Lower lobe of right lung (tissue), 2 donors: ENCODE results near the gene LRIT2. TPM values are rescaled to one million over a fixed set of nuclear protein-coding genes. Genes with fewer than 3 reads are reported as not detected.

Experiments used
- ATAC-seq, 2 donors: fragments of 200-7000 bp; cut with Tn5 transposase; one replicate each; pipeline ENCODE4 v1.9.1; 2020 to 2022; ENCODE audit warnings: mild to moderate bottlenecking in 2 of 2, moderate library complexity in 2 of 2
- DNase-seq: peaks from one replicate; pipeline ENCODE4 v3.0.0-alpha.2; 2020
- H3K27ac ChIP-seq: fragments of 200-600 bp; one replicate; pipeline ENCODE4 v1.8.0; 2022
- H3K27me3 ChIP-seq: fragments of 200-600 bp; one replicate; pipeline ENCODE4 v1.8.0; 2022; ENCODE audit warnings: low read depth
- H3K36me3 ChIP-seq: fragments of 200-600 bp; one replicate; pipeline ENCODE4 v1.8.0; 2022; ENCODE audit warnings: mild to moderate bottlenecking
- H3K4me1 ChIP-seq: fragments of 200-600 bp; one replicate; pipeline ENCODE4 v1.8.0; 2022
- H3K4me3 ChIP-seq: fragments of 200-600 bp; one replicate; pipeline ENCODE4 v1.8.0; 2022; ENCODE audit warnings: mild to moderate bottlenecking
- H3K9me3 ChIP-seq: fragments of 200-600 bp; one replicate; pipeline ENCODE4 v1.8.0; 2022
- CTCF ChIP-seq: fragments of 200-600 bp; IDR thresholded peaks from one replicate; pipeline ENCODE4 v1.8.0; 2022; ENCODE audit warnings: antibody characterized with exemption, mild to moderate bottlenecking
- intact Hi-C: fragments of 100-400 bp; cut with DNase I; formaldehyde crosslinking; loops from one replicate; pipeline ENCODE4 v1.11.0; 2022
- total RNA-seq: library from RNA; stranded (reverse); fragmentation: NEBNext Ultra II Directional; extraction: Animal tissue kit (Norgen Biotek cat#: 25700); gene quantifications from one replicate; pipeline ENCODE4 v1.2.1, GENCODE V29; 2021
- donor health status: DM: no; HTN: yes; CAD: no; lungs with severe emphysema.

The LRIT2 gene
- total RNA-seq, 1 donor from 2014 or later, result not detected

DNA sequence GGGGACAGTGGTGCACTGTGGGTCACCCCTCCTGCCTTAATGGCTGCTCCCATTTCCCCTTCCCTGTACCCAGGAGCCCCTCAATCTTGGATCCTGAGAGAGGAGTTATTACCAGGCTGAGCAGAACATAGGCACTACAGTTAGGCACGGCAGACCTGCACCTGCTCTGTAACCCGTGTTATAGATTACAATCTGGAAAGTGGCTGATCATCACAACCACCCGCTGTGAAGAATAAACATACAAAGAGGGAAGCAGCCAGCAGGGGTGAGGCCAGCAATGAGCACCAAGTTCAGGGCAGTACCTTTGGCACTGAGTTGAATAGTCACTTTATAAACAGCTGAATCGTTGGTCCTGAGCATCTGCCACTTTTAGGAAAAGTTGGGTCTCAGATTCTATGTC lies 29.3 kb downstream of the LRIT2 start:
- intact Hi-C loops, result no loop called here
- DNase-seq, result no peak
- H3K4me1 ChIP-seq, result peaks cover 13% of the 10 kb centered on the region
- H3K9me3 ChIP-seq, result no peaks in the 10 kb centered on the region
- no peaks in the 10 kb centered on the region for H3K36me3 ChIP-seq
- no peak for TF ChIP-seq CTCF
- H3K27me3 ChIP-seq, result peaks cover 43% of the 10 kb centered on the region
- no peak overlapping the region for H3K4me3 ChIP-seq
- H3K27ac ChIP-seq, result no peak overlapping the region
- no peak for ATAC-seq

DNA sequence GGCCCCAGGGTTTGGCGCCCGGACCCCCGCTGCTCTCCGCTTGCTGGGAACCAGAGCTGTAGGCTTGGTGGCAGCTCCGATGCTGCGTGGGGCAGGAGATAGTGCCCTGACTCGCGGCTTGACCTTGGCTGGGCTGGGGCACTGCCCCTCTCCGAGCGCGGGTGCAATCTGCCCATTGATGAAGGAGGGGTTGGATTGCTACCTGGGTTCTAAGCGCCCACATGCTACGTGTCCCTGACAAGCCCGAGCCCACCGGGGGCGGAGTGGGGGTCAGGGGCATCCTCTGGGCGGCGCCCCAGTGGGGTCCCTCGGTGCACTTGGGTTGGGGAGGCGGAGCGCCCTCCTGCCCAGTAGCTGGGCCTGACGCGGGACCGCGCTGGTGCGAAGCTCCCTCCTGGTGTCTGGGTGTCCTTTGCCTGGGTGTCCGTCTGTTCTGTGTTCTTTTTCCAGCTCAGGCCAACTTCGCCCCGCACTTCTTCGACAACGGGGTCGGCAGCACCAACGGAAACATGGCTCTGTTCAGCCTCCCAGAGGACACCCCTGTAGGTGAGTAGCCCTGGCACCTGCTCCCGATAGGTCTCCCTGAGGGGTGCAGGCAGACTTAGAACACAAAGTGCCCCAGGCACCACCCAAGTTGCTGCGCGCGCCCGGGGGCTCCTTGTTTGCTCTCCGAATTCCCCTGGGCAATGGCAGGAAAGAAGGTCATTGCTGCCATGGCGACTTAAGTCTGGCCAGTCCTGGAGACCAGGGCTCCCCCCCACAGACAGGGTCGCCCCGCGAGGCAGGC lies 30.1 kb downstream of the LRIT2 start:
- DNase-seq (no peak), ATAC-seq (no peak)
- H3K9me3 ChIP-seq, result no peaks in the 10 kb centered on the region
- intact Hi-C loops, result no loop called here
- no peak for TF ChIP-seq CTCF
- H3K4me3 ChIP-seq, result peak overlapping the region; percentile 50
- no peaks in the 10 kb centered on the region for H3K36me3 ChIP-seq
- peaks cover 50% of the 10 kb centered on the region for H3K27me3 ChIP-seq
- peaks cover 13% of the 10 kb centered on the region for H3K4me1 ChIP-seq
- no peak overlapping the region for H3K27ac ChIP-seq

DNA sequence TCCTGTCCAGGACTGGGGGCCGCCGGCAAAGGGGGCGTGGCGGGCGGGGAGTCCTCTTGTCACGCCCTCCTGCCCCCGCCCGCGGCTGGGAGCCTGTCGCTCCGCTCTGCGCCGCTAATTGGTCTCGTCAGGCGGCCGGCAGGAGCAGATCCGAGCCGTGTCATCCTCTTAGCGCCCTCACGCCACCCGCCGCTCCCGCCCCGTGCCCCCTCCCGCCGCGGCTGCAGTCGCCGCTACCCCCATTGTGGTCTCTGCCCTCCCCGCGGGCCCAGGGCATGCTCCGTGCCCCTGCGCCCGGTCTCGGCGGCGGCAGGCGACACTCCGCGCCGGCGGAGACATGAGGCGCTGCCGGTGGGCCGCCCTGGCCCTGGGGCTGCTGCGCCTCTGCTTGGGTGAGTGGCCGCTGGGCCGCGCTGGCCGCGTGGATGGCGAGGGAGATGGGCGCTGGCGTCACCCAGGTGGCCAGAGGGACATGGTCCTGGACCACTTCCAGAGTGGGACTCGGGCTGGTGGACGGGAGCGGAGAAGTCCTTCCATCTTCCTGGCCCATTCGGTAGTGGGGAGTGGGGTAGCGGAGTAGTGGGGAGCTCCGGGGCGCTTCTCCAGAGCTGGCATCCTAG lies 30.8 kb downstream of the LRIT2 start, which contains the start of gene CDHR1:
Gene CDHR1, plus strand, starts transcription at position 114 of the 620 bp plus-strand sequence. Its CDS starts 224 bp downstream, at position 338.
- H3K4me1 ChIP-seq, result peaks cover 13% of the 10 kb centered on the region
- ATAC-seq (peak; percentile 42 to 46), DNase-seq (no peak)
- no peaks in the 10 kb centered on the region for H3K9me3 ChIP-seq
- no peak for TF ChIP-seq CTCF
- peaks cover 51% of the 10 kb centered on the region for H3K27me3 ChIP-seq
- H3K4me3 ChIP-seq, result peak within 1 kb of the TSS; percentile 50
- intact Hi-C loops, result no loop called here
- H3K27ac ChIP-seq, result no peak within 1 kb of the TSS
- H3K36me3 ChIP-seq, result no peaks in the 10 kb centered on the region

GRCh38 chr10:84193846-84194423 lies 31.4 kb downstream of the LRIT2 start:
- no peaks in the 10 kb centered on the region for H3K36me3 ChIP-seq
- H3K4me3 ChIP-seq, result peak overlapping the region; percentile 50
- TF ChIP-seq CTCF, result no peak
- no peak for ATAC-seq
- H3K9me3 ChIP-seq, result no peaks in the 10 kb centered on the region
- DNase-seq, result no peak
- H3K27ac ChIP-seq, result no peak overlapping the region
- peaks cover 13% of the 10 kb centered on the region for H3K4me1 ChIP-seq
- peaks cover 51% of the 10 kb centered on the region for H3K27me3 ChIP-seq
- intact Hi-C loops, result no loop called here

- TF ChIP-seq CTCF, result no peak
- intact Hi-C loops, result no loop called here
- H3K4me1 ChIP-seq, result peaks cover 13% of the 10 kb centered on the region
- H3K36me3 ChIP-seq, result no peaks in the 10 kb centered on the region
- DNase-seq, result no peak
- H3K9me3 ChIP-seq, result no peaks in the 10 kb centered on the region
- no peak overlapping the region for H3K4me3 ChIP-seq
- no peak overlapping the region for H3K27ac ChIP-seq
- peaks cover 51% of the 10 kb centered on the region for H3K27me3 ChIP-seq
- ATAC-seq, result no peak
Observed at GRCh38 chr10:84193327-84193726, 32.0 kb downstream of the LRIT2 start.
